HCT116 (cell line): ENCODE results near the gene CHAD. TPM values are rescaled to one million over a fixed set of nuclear protein-coding genes. Genes with fewer than 3 reads are reported as not detected.

Source experiments
- ATAC-seq: fragments of 200-7000 bp; cut with Tn5 transposase; 2 replicates; pipeline ENCODE4 v1.9.1; 2020; ENCODE audit warnings: mild to moderate bottlenecking, moderate library complexity
- BruUV-seq: library from RNA; stranded (reverse); fragments of 400-500 nt; replicated peaks from 2 replicates; lab custom pipeline; 2021; lab: Mats Ljungman, UMichigan
- CTCF ChIA-PET: fragments of 300-600 bp; sonication (Branson Sonifier 250); formaldehyde crosslinking; loops from one replicate; lab custom pipeline; 2021; ENCODE audit warnings: antibody characterized with exemption; lab: Charles Lee
- POLR2A ChIA-PET: fragments of 300-600, 350-600 bp; sonication (Branson Sonifier 250); formaldehyde crosslinking; loops from one replicate; lab custom pipeline; 2021; ENCODE audit warnings: antibody characterized with exemption; lab: Charles Lee
- RAD21 ChIA-PET, 2 experiments: fragments of 300-600 bp; sonication (Branson Sonifier 250); formaldehyde crosslinking; loops; one replicate each; lab custom pipeline; 2023; ENCODE audit warnings: low total read pairs in 2 of 2; ENCODE audit not compliant: uncharacterized antibody in 2 of 2, unreplicated experiment in 2 of 2, low non-redundant PET in 1 of 2; lab: Charles Lee
- DNase-seq: peaks from one replicate; pipeline ENCODE4 v3.0.0-alpha.2; 2010; ENCODE audit warnings: low read depth, low spot score
- H2AFZ ChIP-seq: fragments of 200-600 bp; shearing (Covaris generic), sonication (generic); 2 replicates; pipeline ENCODE4 v1.6.1; 2017; ENCODE audit warnings: low read depth, mixed run types, mixed read lengths, antibody characterized with exemption, low read length; ENCODE audit not compliant: poor library complexity, severe bottlenecking
- H3K27ac ChIP-seq: 2 replicates; pipeline ENCODE4 v1.5.1; 2012; ENCODE audit warnings: low read depth, low read length
- H3K27me3 ChIP-seq: fragments of 200-600 bp; sonication (generic); 2 replicates; pipeline ENCODE4 v1.6.1; 2016; ENCODE audit warnings: mixed run types, low read length, mixed read lengths; ENCODE audit not compliant: insufficient read depth
- H3K36me3 ChIP-seq, 2 experiments: fragments of 200-500 bp in 1 of 2; fragments of 200-600 bp in 1 of 2; sonication (Bioruptor generic) in 1 of 2; sonication (generic) in 1 of 2; 2 replicates each; pipeline versions ENCODE4 v1.5.1 to v1.6.1; 2014 to 2016; ENCODE audit warnings: low read length in 2 of 2, inconsistent platforms in 1 of 2, mixed read lengths in 1 of 2, mixed run types in 1 of 2; ENCODE audit not compliant: insufficient read depth in 2 of 2, control insufficient read depth in 1 of 2
- H3K4me1 ChIP-seq, 2 experiments: fragments of 200-600 bp in 1 of 2; sonication (generic) in 1 of 2; 2 replicates each; pipeline versions ENCODE4 v1.5.1 to v1.6.1; 2012 to 2017; ENCODE audit warnings: low read length in 2 of 2, inconsistent platforms in 1 of 2, mild to moderate bottlenecking in 1 of 2, mixed read lengths in 1 of 2, mixed run types in 1 of 2, moderate library complexity in 1 of 2; ENCODE audit not compliant: insufficient read depth in 2 of 2, control insufficient read depth in 1 of 2
- H3K4me2 ChIP-seq: fragments of 200-600 bp; sonication (generic); 2 replicates; pipeline ENCODE4 v1.6.1; 2017; ENCODE audit warnings: mixed run types, low read length, mixed read lengths
- H3K4me3 ChIP-seq, 2 experiments: fragments of 200-600 bp in 1 of 2; sonication (generic) in 1 of 2; replicated peaks in 1 of 2; 2 replicates each; pipeline ENCODE4 v1.5.1; 2011 to 2016; ENCODE audit warnings: low read length in 2 of 2, control low read depth in 1 of 2, low read depth in 1 of 2, mild to moderate bottlenecking in 1 of 2, mixed read lengths in 1 of 2, mixed run types in 1 of 2
- H3K79me2 ChIP-seq: fragments of 200-600 bp; sonication (generic); 2 replicates; pipeline ENCODE4 v1.6.1; 2017; ENCODE audit warnings: mild to moderate bottlenecking, mixed run types, low read length, moderate library complexity, mixed read lengths; ENCODE audit not compliant: insufficient read depth
- H3K9ac ChIP-seq: fragments of 200-600 bp; sonication (generic); 2 replicates; pipeline ENCODE4 v1.6.1; 2016; ENCODE audit warnings: low read length, mixed read lengths
- H3K9me2 ChIP-seq: fragments of 200-600 bp; sonication (generic), shearing (Covaris generic); 2 replicates; pipeline ENCODE4 v1.6.1; 2017; ENCODE audit warnings: mixed run types, mild to moderate bottlenecking, moderate library complexity; ENCODE audit not compliant: insufficient read depth
- H3K9me3 ChIP-seq, 2 experiments: fragments of 200-500 bp in 1 of 2; fragments of 200-600 bp in 1 of 2; sonication (Bioruptor generic) in 1 of 2; sonication (generic) in 1 of 2; 2 replicates each; pipeline ENCODE4 v1.6.1; 2014 to 2017; ENCODE audit warnings: low read length in 2 of 2, mixed read lengths in 2 of 2, inconsistent platforms in 1 of 2, low read depth in 1 of 2, mild to moderate bottlenecking in 1 of 2, mixed run types in 1 of 2, moderate library complexity in 1 of 2; ENCODE audit not compliant: control insufficient read depth in 1 of 2, insufficient read depth in 1 of 2
- H4K20me1 ChIP-seq: fragments of 200-600 bp; sonication (generic), shearing (Covaris generic); 2 replicates; pipeline ENCODE4 v1.6.1; 2017; ENCODE audit warnings: mixed run types, mild to moderate bottlenecking, moderate library complexity; ENCODE audit not compliant: insufficient read depth
- CTCF ChIP-seq, 3 experiments: fragments of 200-600 bp in 1 of 3; sonication (generic) in 1 of 3; IDR thresholded peaks in 2 of 3; conservative IDR thresholded peaks in 1 of 3; 2 replicates each; pipeline ENCODE4 v1.5.1; 2012 to 2017; ENCODE audit warnings: low read depth in 2 of 3, low read length in 2 of 3, antibody characterized with exemption in 1 of 3, borderline replicate concordance in 1 of 3, control low read depth in 1 of 3, mild to moderate bottlenecking in 1 of 3, mixed read lengths in 1 of 3, mixed run types in 1 of 3, moderate library complexity in 1 of 3; ENCODE audit not compliant: insufficient read depth in 1 of 3
- EZH2 ChIP-seq: fragments of 200-600 bp; sonication (generic); IDR thresholded peaks from 2 replicates; pipeline ENCODE4 v1.6.1; 2017; ENCODE audit warnings: antibody characterized with exemption, mixed run types
- EZH2phosphoT487 ChIP-seq: fragments of 200-600 bp; IDR thresholded peaks from 2 replicates; pipeline ENCODE4 v1.6.1; 2018; ENCODE audit warnings: antibody characterized with exemption, borderline replicate concordance
- FOSL1 ChIP-seq: IDR thresholded peaks from 2 replicates; pipeline ENCODE4 v1.6.1; 2012; ENCODE audit warnings: low read depth
- JUND ChIP-seq: IDR thresholded peaks from 2 replicates; pipeline ENCODE4 v1.6.1; 2012
- MAX ChIP-seq: IDR thresholded peaks from 2 replicates; pipeline ENCODE4 v1.6.1; 2012
- POLR2A ChIP-seq: IDR thresholded peaks from 2 replicates; pipeline ENCODE4 v1.7.0; 2011; ENCODE audit warnings: borderline replicate concordance; ENCODE audit not compliant: insufficient read depth, insufficient read length; ENCODE audit errors: extremely low read depth
- POLR2AphosphoS5 ChIP-seq: IDR thresholded peaks from 2 replicates; pipeline ENCODE4 v1.6.1; 2011; ENCODE audit warnings: mild to moderate bottlenecking, low read depth, low read length, moderate library complexity
- RAD21 ChIP-seq: IDR thresholded peaks from 2 replicates; pipeline ENCODE4 v1.6.1; 2012; ENCODE audit warnings: low read depth, mild to moderate bottlenecking
- SIN3A ChIP-seq: IDR thresholded peaks from 2 replicates; pipeline ENCODE4 v1.6.1; 2012; ENCODE audit warnings: low read depth
- SRF ChIP-seq: IDR thresholded peaks from 2 replicates; pipeline ENCODE4 v1.6.1; 2012; ENCODE audit warnings: low read depth
- YY1 ChIP-seq: IDR thresholded peaks from 2 replicates; pipeline ENCODE4 v1.6.1; 2011; ENCODE audit warnings: low read length, low read depth, moderate library complexity, mild to moderate bottlenecking; ENCODE audit not compliant: insufficient replicate concordance; ENCODE audit errors: extremely low read depth
- ZBTB33 ChIP-seq: IDR thresholded peaks from 2 replicates; pipeline ENCODE4 v1.6.1; 2011; ENCODE audit warnings: mild to moderate bottlenecking, low read length, moderate library complexity; ENCODE audit not compliant: insufficient replicate concordance; ENCODE audit errors: extremely low read depth
- ZNF274 ChIP-seq: fragments of 200-500 bp; sonication (Bioruptor generic); IDR thresholded peaks from 2 replicates; pipeline ENCODE4 v1.6.1; 2014; ENCODE audit warnings: mild to moderate bottlenecking, low read depth, low read length, inconsistent platforms
- intact Hi-C: fragments of 100-400 bp; cut with micrococcal nuclease; formaldehyde crosslinking; loops from 2 replicates; pipeline ENCODE4 v1.10.0; 2022
- total RNA-seq: library from RNA; stranded (reverse); gene quantifications from one replicate; pipeline ENCODE4 v1.2.1, GENCODE V29; 2021; ENCODE audit not compliant: unreplicated experiment
- TF ChIP-seq, protein P1 (sequence below): IDR thresholded peaks from 2 replicates; pipeline ENCODE4 v1.6.1; 2012
- TF ChIP-seq, protein P2 (sequence below): IDR thresholded peaks from 2 replicates; pipeline ENCODE4 v1.6.1; 2012; ENCODE audit warnings: low read depth

Gene CHAD
- total RNA-seq, 1 experiment from 2014 or later, result not detected

DNA sequence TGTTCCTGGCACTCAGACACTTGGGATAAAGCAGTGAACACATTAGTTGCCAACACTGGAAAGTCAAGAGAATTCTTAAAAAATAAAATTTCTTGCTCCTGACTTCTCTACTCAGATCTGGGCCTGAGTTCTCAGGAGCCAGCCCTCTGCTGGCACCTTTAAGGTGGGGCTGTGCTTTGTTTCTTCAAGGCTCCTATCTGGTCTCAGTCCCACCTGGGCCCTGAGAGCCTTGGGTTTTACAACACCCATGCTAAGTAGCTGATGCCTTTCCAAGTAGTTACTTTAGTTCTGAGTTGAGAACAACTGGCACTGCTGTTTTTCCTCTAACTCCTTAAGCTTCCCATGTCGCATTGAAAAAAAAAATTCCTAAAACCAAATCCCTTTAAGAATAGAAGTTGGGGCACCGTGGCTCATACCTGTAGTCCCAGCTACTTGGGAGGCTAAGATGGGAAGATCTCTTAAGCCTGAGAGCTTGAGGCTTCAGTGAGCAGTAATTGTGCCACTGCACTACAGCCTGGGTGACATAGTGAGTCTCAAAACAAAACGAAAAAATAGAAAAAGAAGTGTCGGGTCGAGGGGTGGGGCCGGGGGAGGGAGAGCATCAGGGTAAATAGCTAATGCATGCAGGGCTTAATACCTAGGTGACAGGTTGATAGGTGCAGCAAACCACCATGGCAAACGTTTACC lies 16.6 kb downstream of the CHAD start (continued):
- TF ChIP-seq, protein P1, sequence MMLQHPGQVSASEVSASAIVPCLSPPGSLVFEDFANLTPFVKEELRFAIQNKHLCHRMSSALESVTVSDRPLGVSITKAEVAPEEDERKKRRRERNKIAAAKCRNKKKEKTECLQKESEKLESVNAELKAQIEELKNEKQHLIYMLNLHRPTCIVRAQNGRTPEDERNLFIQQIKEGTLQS, result no peak
- no peak for TF ChIP-seq SIN3A
- TF ChIP-seq MAX, result no peak
- no peak for TF ChIP-seq SRF
- no peak for TF ChIP-seq POLR2AphosphoS5
- no peak for TF ChIP-seq YY1
- TF ChIP-seq, protein P2, sequence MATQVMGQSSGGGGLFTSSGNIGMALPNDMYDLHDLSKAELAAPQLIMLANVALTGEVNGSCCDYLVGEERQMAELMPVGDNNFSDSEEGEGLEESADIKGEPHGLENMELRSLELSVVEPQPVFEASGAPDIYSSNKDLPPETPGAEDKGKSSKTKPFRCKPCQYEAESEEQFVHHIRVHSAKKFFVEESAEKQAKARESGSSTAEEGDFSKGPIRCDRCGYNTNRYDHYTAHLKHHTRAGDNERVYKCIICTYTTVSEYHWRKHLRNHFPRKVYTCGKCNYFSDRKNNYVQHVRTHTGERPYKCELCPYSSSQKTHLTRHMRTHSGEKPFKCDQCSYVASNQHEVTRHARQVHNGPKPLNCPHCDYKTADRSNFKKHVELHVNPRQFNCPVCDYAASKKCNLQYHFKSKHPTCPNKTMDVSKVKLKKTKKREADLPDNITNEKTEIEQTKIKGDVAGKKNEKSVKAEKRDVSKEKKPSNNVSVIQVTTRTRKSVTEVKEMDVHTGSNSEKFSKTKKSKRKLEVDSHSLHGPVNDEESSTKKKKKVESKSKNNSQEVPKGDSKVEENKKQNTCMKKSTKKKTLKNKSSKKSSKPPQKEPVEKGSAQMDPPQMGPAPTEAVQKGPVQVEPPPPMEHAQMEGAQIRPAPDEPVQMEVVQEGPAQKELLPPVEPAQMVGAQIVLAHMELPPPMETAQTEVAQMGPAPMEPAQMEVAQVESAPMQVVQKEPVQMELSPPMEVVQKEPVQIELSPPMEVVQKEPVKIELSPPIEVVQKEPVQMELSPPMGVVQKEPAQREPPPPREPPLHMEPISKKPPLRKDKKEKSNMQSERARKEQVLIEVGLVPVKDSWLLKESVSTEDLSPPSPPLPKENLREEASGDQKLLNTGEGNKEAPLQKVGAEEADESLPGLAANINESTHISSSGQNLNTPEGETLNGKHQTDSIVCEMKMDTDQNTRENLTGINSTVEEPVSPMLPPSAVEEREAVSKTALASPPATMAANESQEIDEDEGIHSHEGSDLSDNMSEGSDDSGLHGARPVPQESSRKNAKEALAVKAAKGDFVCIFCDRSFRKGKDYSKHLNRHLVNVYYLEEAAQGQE, result no peak
- TF ChIP-seq ZNF274, result no peak
- TF ChIP-seq, all 23 proteins: peak for 0

GRCh38 chr17:50448643-50449042 lies 20.0 kb downstream of the CHAD start:
- H3K27me3 ChIP-seq, result no peaks in the 10 kb centered on the region
- no peak overlapping the region for H3K27ac ChIP-seq
- H3K4me3 ChIP-seq, result no peak overlapping the region
- no peaks in the 10 kb centered on the region for H3K36me3 ChIP-seq
- no peak overlapping the region for H3K9ac ChIP-seq
- DNase-seq (no peak), ATAC-seq (no peak)
- CTCF ChIA-PET, result no interaction called here
- RAD21 ChIA-PET, result no interaction called here
- no peaks in the 10 kb centered on the region for H3K9me3 ChIP-seq
- no peaks in the 10 kb centered on the region for H3K9me2 ChIP-seq
- H3K4me1 ChIP-seq, result peaks cover 8 to 19% of the 10 kb centered on the region in 2 experiments; a peak in 3 of 4 replicates
- H3K4me2 ChIP-seq, result no peak overlapping the region
- no TSS peak for BruUV-seq
- intact Hi-C loops, result no loop called here
- no peak for TF ChIP-seq ZNF274
- no peak for TF ChIP-seq RAD21
- no peak for TF ChIP-seq POLR2AphosphoS5
- no peak for TF ChIP-seq CTCF (IDR thresholded peaks at IDR 0.05 in 2 of 3, conservative IDR thresholded peaks at IDR 0.05 in 1 of 3; ENCODE audit: borderline replicate concordance in 1 of 3, insufficient read depth in 1 of 3, low read depth in 2 of 3, low read length in 2 of 3)
- TF ChIP-seq EZH2phosphoT487, result no peak
- TF ChIP-seq EZH2, result no peak
- no peak for TF ChIP-seq MAX
- no peak for TF ChIP-seq FOSL1
- TF ChIP-seq JUND, result no peak
- no peak for TF ChIP-seq ZBTB33
- TF ChIP-seq SIN3A, result no peak
- TF ChIP-seq POLR2A, result no peak
- TF ChIP-seq, all 23 proteins: peak for 0
- H3K79me2 ChIP-seq, result no peaks in the 10 kb centered on the region
- H2AFZ ChIP-seq, result no peak overlapping the region
- POLR2A ChIA-PET, result no interaction called here
- no peaks in the 10 kb centered on the region for H4K20me1 ChIP-seq
